AG04449 (cell line): ENCODE results near the gene ERCC6L.

ENCODE experiments used
- CTCF ChIA-PET: fragments of 350-600 bp; formaldehyde crosslinking; extraction: SDS; loops from one replicate; lab custom pipeline; 2021; ENCODE audit warnings: antibody characterized with exemption; lab: Yijun Ruan, JAX
- POLR2A ChIA-PET: fragments of 400-600, 350-600 bp; formaldehyde crosslinking; extraction: SDS; loops from one replicate; lab custom pipeline; 2020; ENCODE audit warnings: antibody characterized with exemption, inconsistent platforms; lab: Yijun Ruan, JAX
- DNase-seq: peaks from one replicate; pipeline ENCODE4 v3.0.0-alpha.2; 2010; ENCODE audit warnings: low read depth, low spot score
- H3K4me3 ChIP-seq: 2 replicates; pipeline ENCODE4 v1.5.1; 2011; ENCODE audit warnings: low read depth, mild to moderate bottlenecking, control low read depth, low read length
- CTCF ChIP-seq: IDR thresholded peaks from one replicate; pipeline ENCODE4 v1.5.1; 2011; ENCODE audit warnings: mild to moderate bottlenecking, moderate library complexity, low read length, control low read depth, inconsistent platforms; ENCODE audit not compliant: insufficient read depth; ENCODE audit errors: missing control alignments

Gene ERCC6L

GRCh38 chrX:72208126-72208800 is 30.6 kb downstream of the ERCC6L start:
- POLR2A ChIA-PET, result no interaction called here
- no peak overlapping the region for H3K4me3 ChIP-seq
- CTCF ChIA-PET, result no interaction called here
- DNase-seq, result no peak
- TF ChIP-seq CTCF, result no peak

DNA sequence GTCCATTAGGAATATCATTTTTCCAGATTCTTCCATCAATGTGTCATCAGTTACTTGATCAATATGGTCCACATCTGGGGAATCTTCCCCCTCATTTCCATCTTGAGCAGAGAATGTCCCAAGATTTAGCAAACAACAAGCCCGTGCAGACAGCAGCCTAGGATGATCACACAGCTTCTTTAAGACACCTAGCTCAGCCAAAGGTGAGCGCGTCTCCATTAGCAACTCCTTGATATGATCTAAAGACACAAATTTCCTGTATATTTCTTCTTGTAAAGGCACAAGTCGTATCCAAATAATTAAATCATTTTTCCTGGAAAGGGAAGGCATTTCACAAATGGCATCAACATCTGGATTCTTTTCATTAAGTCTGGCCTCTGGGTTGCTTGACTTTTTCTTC is 31.5 kb downstream of the ERCC6L start:
- H3K4me3 ChIP-seq, result no peak overlapping the region
- ChIA-PET POLR2A (no interaction called here), CTCF (no interaction called here)
- TF ChIP-seq CTCF, result no peak
- no peak for DNase-seq

- POLR2A ChIA-PET, result no interaction called here
- no peak for TF ChIP-seq CTCF
- CTCF ChIA-PET, result no interaction called here
- DNase-seq, result no peak
- H3K4me3 ChIP-seq, result no peak overlapping the region
These were observed 33.1 kb downstream of the ERCC6L start for GRCh38 chrX:72205706-72206105.

- H3K4me3 ChIP-seq, result no peak overlapping the region
- DNase-seq, result no peak
- no peak for TF ChIP-seq CTCF
- ChIA-PET POLR2A (no interaction called here), CTCF (no interaction called here)
These were observed 35.4 kb downstream of the ERCC6L start for GRCh38 chrX:72203421-72203820.

GRCh38 chrX:72202792-72203401 is 35.9 kb downstream of the ERCC6L start:
- POLR2A ChIA-PET, result no interaction called here
- TF ChIP-seq CTCF, result no peak
- no peak for DNase-seq
- CTCF ChIA-PET, result no interaction called here
- H3K4me3 ChIP-seq, result no peak overlapping the region

- H3K4me3 ChIP-seq, result no peak overlapping the region
- ChIA-PET CTCF (no interaction called here), POLR2A (no interaction called here)
- peak; percentile 12 for DNase-seq
- TF ChIP-seq CTCF, result no peak
These were observed 36.8 kb downstream of the ERCC6L start for GRCh38 chrX:72201836-72202536.
